GM19467 (cell line): ENCODE data around the gene TMEM108.

Experiments used
- ATAC-seq: cut with Tn5 transposase; IDR thresholded peaks from one replicate; pipeline ENCODE4 v1.9.1; 2021; ENCODE audit warnings: mild to moderate bottlenecking, moderate library complexity; ENCODE audit not compliant: unreplicated experiment

Gene TMEM108

DNA sequence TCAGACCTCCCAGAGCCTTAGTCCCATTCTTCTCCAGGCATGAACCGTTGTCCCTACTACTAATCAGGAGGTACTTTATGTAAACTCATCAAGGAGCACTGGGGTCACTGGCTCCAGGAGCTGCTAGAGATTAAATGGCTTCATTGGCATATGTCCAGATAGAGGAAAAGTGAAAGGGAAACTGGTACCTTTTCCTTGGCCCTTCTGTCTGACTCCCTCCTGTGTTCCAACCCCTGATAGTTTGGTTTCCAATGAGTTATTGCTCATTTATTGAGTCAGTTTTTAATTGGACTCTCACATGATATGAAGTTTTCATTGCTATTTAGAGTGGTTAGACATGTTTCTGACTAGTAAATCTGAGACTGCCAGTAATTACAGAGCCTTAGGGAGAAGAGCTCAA lies 231.2 kb downstream of the TMEM108 start:
- ATAC-seq = no peak

DNA sequence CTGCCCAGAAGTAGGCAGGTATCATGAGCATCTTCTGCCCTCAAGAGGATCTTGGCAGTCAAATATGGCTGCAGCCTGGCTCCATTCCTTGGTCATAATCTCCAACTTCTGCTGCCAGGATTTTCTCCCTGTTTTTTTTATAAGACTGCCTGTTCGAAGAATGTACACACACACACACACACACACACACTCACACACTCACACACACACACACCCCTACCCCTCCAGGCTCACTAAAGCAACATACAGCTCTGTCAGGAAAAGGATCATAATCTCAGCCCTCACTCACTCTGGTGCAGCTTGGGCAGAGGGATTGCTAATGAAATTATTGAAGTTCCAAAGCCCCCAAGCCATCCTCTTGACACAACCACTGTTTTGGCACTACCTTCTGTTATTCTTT lies 232.4 kb downstream of the TMEM108 start:
- no peak for ATAC-seq

DNA sequence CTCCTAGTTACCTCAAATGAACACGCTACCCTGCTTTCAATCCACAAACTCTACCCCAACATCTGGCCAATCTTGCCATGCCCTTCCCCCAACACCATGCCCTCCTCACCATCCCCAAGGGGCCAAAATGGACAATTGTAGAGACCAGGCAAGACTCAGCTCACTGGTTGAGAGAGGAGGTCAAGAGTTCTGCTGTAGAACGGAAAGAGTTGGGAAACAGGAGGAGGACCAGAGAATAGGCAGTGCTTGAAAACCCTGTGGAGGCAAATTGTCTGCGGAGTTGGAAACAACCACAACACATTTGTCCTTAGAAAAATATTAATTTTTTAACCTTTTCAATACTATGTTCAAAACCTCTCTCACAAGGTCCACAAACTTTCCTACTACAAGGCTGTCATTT lies 232.9 kb downstream of the TMEM108 start:
- ATAC-seq = no peak

DNA sequence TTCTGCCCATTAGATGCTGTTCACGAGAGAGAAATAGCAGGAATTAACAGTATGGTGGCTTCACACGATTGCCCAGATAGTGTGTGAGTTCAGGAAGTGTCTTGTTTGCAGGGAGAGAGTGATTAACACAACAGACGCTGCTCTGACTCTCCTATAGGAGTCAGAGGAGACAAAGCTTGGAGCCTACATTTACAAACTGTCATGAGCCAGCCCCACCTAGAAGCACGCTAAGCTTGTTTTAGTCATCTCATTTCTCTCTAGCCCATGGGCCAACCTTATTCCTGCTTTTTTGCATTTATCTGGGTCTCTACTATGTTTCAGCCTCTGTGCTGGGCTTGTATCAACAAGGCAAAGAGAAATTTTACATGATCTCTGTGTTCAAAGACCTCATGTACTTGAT lies 233.3 kb downstream of the TMEM108 start:
- no peak for ATAC-seq

DNA sequence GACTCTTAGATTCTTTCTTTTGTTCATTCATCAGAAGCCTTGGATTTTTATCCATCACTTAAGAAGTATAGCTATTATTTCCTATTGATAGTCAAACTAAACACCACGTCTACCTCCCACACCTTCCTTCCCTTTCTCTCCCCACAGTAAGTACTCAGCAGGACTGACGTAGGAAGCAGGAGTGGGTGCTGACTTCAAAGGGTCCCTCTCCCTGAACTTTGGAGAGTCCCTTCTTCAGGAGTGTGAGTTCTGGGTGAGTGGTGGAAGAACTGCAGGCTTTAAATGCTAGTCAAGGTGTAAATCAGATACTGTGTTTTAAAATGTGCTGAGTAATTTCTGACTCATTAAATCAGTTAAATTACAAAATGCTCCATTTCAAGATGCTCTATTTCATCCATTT lies 235.2 kb downstream of the TMEM108 start:
- ATAC-seq = no peak

DNA sequence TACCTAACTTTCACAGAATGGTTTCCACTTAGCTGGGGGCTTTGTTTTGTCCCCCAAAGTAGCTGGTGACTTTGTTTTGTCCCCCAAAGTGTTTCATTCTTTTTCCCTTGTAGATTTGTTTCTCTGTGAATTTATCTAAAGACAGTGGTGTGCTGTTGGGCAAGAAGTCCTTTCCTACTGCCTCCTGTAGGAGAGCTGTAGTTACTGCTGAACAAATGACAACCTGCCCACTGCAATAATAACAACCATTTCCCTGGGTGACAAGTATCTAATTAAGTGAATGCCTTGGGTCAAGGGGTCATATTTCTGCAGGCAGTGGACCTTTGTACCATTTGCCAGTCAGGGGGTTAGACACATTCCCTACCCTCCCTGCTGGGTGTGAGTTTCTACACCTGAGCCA lies 236.3 kb downstream of the TMEM108 start:
- ATAC-seq = no peak

DNA sequence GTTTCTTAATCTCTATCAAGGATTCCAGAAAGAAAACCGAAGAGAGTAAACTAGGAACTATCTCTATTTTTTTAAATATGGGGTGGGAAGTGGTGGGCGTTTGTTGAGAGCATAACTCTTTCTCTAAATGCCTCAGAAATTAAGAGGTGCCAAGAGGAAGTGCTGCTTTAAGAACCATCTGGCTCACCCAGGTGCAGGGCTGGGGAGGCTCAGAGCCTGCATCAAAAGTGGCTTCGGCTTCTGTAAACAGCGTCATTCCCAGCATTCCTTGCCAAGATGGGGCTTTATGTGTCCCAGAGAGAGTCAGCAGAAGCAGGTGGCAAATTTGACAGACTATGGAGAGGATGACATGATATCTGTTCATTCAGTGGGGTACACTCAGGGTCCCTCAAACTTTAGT lies 238.4 kb downstream of the TMEM108 start:
- ATAC-seq = no peak

DNA sequence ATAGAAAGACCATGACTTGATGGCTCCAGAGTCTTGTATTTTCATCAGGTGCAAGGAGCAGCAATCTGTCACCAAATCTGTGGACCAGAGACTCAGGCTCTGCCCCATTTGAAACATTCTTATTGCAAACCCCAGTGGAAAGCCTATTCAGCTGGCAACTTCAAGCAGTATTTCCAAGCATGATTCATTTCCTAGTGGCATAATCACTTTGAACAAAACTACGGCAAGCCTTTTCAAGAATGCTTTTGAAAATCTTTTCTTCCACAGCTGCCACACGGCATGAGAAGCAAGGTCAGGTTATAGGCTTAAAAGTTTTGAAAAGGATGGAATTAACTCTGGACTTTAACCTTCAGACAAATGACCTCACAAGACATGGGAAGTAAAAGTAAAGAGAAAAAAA lies 239.6 kb downstream of the TMEM108 start:
- no peak for ATAC-seq

DNA sequence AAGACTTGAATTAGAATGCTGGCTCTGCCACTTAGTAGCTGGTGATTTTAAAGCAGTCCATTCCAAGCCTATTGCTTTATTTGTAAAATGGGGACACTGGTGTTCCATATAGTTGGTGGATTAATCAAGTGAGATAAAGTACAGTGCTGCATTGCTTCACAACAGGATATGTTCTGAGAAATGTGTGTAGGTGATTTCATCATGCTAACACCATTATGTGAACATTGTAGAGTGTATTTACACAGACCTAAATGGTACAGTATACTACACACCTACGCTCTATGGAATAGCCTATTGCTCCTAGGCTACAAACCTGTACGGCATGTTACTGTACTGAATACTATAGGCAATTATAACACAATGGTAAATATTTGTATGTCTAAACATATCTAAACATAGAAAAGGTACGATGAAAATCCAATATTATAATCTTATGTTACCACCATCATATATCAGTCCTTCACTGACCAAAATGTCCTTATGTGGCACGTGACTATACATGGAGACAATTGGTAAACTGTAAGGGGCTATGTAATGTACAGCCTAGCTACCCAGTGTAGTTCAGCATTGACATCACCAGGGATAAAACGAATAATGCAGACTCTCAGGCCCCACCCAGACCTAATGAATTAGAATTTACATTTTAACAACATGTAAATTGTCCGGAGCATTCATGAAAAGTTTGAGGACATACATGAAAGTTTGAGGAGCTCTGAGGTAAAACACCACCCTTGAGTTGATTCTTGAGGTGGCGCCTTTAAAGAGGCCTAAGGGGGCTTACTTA lies 240.3 kb downstream of the TMEM108 start:
- no peak for ATAC-seq

DNA sequence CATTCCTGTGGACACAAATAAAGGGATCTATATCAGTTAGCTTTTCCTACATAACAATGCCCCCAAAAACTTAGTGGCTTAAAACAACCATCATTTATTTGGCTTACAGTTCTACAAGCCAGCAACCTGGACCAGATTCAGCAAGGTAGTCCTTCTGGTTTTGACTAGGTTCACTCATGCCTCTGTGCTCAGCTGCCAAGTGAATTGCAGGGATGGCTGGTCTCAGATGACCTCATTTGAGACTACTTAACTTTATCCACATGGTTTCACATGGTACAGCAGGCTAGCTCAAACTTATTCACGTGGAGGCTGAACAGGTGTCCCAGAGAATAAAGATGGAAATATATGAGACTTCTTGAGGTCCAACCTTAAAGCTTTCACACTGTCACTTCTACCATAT lies 242.4 kb downstream of the TMEM108 start:
- ATAC-seq = no peak

DNA sequence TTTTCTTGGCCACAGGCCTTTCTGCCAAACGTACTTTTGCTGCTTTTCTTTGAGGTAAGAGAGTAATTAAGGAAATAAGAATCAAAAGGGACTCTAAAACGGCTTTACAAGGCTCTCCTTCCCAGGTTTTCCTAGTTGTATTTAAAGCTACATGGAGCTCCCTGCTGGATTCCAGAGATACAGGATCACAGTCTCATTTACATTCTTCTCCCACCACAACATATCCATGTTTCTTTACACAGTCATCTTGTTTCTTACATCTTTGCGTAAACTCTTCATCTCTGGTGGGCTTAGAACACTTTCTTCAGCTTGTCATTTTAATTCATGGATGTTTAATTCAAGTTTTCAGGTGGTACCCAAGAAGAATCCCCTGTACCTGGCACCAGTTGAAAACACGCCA lies 244.0 kb downstream of the TMEM108 start:
- ATAC-seq = no peak

DNA sequence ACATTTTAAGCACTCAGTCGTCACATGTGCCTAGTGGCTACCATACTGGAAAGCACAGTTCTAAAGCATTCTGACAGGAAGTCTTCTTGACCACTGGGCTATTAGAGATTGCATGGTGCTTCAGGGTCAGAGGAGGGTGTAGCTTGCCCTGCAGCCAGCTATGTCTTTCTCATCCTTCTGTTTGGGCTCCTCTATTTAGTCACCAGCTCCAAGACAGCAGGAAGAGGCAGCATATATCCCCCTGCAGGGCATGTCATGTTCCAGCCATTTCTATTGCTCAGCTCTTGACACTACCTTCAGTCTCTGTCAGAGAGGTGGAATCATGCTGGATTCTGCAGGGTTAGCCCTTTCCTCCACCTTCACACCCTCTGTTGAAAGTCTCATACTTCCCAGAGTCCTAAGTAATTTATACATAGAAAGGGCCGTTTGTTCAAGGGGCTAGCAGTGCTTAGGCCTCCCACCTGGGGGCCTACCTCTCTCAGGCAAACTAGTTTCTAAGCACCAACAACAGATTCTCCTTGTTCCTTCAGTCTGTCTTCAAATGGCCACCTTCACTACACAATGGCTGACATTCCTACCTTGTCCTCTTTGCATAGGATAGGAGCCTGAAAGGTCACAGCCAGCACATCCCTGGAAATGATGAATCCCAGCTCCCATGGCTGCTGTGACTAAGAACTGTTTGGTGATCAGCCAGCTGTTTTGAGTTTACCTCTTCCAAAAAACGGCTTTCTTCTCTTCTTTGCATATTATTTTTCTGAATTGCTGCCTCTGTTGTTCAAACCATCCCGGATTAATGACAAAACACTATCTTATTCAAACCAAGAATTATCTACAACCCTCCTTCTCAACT lies 246.0 kb downstream of the TMEM108 start:
- no peak for ATAC-seq

DNA sequence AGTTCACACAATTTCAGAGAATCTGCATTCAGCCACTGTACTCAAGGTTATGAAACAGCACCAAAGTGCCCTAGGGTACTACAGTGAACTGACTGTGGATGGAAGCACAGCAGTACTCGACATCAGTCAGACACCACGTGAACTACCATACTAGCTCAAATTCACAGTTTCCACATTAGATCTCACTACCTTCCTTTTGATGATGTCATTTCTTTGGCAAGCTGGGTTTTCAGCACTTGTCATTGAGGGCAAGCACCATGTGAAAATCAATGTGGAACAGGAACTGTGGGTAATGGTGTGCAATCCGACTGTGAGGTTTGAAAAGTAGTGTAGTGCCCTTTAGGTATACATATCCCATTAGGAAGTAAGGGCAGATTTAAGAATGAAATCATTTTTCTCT lies 251.1 kb downstream of the TMEM108 start:
- no peak for ATAC-seq

DNA sequence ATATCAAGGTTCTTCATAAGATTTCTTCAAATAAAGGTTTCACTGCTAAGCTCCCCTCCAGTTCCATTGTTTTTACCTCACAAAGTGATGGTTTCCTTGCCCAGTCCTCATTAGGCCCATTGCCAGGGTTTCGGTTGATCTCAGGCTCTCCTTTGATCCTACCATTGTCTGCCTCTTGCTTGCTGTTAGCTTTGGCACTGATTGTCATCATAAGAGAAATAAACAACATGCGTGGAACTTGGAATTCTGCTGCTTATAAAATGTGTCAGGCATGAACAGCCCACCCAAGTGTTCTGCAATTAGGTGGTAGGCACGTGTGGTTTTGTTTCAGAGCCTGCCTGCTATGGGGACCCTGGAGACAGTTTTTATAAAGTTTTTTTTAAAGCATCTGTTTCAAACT lies 254.1 kb downstream of the TMEM108 start:
- no peak for ATAC-seq

DNA sequence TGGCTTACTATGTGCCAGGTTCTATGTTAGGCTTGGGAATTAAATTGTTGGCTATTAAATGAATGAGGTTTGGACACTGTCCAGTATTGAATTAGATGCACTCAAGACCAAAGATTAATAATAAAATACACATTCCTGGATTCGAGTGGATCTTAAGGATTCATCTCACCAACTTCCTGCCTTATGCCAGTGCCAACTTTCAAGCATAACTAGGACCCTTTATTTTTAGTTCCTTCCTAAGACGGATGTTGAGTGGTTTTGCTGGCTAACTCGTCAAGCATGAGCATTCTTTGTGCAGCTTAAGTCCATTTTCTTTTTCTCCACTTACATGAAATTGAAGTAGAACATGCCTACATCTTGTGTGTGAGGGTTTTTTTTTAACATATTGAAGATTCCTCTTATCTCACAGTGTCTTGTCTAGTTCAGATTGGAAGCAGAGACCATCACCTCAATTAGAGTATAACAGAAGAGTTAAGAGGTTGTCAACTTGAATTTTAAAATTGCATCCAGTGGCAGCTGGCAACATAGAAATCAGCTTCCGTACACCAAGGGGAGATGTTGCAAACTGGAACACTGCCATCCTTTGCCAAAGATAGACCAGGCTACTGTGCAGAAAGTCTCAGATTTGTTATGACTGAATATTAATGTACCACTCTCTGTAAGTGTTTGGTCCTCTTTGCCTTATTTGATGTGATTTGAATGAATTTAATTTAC lies 255.4 kb downstream of the TMEM108 start:
- ATAC-seq = no peak

DNA sequence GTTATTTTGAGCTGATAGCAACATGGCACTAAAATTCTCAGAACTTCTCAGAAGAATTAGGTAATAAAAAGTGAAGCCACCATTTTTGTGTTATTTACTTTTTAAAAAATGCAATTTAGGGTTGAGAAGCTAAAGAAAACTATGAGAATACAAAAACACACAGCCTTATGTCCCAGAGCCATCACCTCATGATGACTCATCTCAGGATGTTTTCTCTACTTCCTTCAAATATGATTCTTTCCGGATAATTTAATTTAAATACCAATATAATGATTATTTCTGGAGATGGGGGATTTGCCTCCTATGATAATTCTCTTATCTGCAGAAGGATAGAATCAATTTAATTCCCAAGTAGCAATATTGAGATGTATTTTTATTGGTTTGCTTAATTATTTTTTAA lies 256.1 kb downstream of the TMEM108 start:
- ATAC-seq = no peak

DNA sequence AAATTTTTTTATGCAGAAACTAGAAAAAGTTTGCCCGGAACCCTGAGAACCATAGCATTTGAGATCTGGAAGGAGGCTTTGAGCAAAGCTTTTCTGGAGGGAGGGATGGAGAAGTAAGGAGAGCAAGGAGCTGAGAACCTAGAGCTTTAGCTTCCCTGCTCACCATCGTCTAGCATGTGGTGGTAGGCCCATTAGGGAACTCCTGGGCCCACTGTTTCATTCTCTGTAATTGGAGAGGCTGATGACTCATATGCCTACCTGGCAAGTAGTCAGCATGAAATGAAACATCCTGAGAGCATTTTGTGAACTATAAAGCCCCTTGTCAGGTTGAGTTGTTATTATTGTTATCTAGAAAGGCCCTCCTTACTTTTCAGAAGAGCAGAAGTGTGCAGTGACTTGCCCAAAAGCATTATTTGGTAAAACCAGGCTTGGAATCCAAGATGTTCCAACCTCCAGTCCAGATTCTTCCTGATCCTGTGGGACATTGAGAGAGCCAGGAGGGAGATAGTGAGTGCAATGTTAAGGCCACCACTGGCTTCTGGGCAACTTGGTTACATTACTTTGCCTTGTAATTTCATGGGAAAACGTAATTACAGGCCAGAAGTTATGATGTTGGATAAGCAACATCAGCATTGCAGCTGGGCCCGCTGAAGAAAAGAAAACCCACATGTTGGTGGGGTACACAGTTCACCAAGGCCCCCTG lies 257.2 kb downstream of the TMEM108 start:
- ATAC-seq = no peak

DNA sequence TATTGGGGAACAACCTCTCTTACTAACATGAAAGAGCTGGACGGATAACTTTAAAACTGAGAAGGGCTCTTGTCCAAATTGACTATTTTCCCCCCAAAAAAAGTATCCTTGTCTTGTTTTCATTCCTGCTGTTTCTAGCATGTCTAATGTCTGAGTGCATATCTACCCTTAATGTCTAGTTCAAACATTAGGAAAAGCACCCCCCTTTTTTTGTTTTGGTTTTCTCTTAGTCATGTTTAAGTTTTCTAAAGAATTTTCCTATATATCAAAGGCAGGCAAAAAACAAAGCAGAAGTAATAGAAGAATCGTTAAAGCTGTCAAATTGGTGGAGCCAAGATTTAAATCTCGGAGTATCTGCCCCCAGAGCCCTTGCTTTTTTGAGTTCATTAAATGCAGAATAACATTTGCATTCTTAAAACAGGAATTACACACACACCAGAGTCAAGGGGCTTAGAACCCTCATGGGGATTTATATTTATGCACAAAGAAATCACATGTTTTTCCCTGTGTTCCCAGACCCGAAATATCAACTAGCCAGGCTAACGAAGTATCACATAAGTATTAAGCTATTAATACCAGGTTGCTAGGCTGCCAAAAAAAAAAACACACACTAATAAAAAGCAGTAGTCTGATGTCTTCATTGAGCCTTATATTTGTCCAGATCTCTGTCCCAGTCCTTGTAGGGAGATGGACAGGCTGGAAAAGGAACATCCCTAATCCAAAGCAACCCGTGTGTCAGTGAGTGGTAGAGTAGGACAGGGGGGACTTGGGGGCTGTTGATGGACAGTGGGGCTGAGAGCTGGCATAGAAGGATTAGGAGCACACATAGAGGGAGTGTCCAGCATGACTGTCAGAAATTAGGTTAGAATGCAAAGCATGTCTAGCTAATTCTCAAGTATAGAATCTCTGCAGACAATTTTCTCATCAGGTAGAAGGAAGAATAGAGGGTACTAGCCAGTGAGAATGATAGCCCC lies 258.0 kb downstream of the TMEM108 start:
- no peak for ATAC-seq

DNA sequence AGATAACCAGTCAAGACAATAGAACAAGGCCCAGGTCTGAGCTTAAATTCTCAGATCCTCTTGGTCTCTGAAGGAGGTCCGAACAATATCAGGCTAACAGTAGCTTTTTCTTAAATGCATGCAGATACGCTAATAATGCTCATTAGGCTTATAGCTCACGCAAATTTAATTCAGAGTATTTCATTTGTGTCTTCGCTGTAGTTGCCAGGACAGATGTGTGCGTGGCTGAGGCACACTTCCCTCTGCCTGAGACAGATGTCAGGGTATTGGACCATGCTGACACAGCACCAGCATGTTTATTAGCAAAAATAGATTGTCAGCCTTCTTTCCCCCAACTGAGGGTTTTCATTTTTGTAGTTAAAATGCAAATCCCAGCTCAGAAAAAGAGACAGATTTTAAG lies 258.8 kb downstream of the TMEM108 start:
- no peak for ATAC-seq

DNA sequence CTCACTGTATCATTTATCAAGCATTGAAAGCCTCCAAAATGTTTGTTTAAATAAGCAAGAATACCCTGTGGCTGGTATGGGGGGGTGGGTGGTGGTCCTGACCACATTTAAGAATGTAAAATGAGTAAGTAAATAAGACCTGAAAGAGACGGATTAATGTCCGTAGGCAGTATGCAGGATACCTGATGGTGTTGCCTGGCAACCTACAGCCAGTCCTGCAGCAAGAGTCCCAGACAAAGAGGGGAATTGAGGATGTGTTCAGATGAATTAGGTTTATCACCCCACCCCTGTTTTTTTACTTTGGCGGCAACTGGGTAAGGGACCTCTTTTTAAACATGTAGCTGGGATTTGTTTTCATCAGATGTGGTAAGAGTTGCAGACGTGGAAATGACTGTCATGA lies 261.9 kb downstream of the TMEM108 start:
- no peak for ATAC-seq
